DOHH2 (cell line): ENCODE results near the gene ADGRA1.

Experiments used
- H3F3A ChIP-seq: fragments of 200-600 bp; sonication (generic), shearing (Covaris generic); 2 replicates; pipeline ENCODE4 v1.6.0; 2016; ENCODE audit warnings: antibody characterized with exemption, mild to moderate bottlenecking; ENCODE audit not compliant: control insufficient read depth, insufficient read depth
- H3K27ac ChIP-seq: fragments of 200-600 bp; sonication (generic); 2 replicates; pipeline ENCODE4 v1.5.1; 2014; ENCODE audit warnings: low read depth, mild to moderate bottlenecking, low read length, moderate library complexity
- H3K27me3 ChIP-seq: fragments of 200-600 bp; sonication (generic); 2 replicates; pipeline ENCODE4 v1.6.1; 2014; ENCODE audit warnings: mild to moderate bottlenecking, low read length, mixed read lengths; ENCODE audit not compliant: control insufficient read depth
- H3K36me3 ChIP-seq: fragments of 200-600 bp; sonication (generic); 2 replicates; pipeline ENCODE4 v1.6.1; 2014; ENCODE audit warnings: mild to moderate bottlenecking, low read length, moderate library complexity, mixed read lengths; ENCODE audit not compliant: control insufficient read depth
- H3K4me1 ChIP-seq: fragments of 200-600 bp; sonication (generic); 2 replicates; pipeline ENCODE4 v1.6.1; 2014; ENCODE audit warnings: mild to moderate bottlenecking, low read length, mixed read lengths; ENCODE audit not compliant: control insufficient read depth
- H3K4me2 ChIP-seq: fragments of 200-600 bp; sonication (generic); 2 replicates; pipeline ENCODE4 v1.6.0; 2014; ENCODE audit warnings: mild to moderate bottlenecking, low read length, moderate library complexity
- H3K4me3 ChIP-seq: fragments of 200-600 bp; sonication (generic); 2 replicates; pipeline ENCODE4 v1.5.1; 2014; ENCODE audit warnings: mild to moderate bottlenecking, low read length, mixed read lengths
- H3K79me2 ChIP-seq: fragments of 200-600 bp; sonication (generic); 2 replicates; pipeline ENCODE4 v1.6.1; 2014; ENCODE audit warnings: mild to moderate bottlenecking, low read length, mixed read lengths; ENCODE audit not compliant: control insufficient read depth
- H3K9me2 ChIP-seq: fragments of 200-600 bp; sonication (generic); replicated peaks from 2 replicates; pipeline ENCODE4 v1.6.1; 2014; ENCODE audit warnings: mild to moderate bottlenecking, low read length, mixed read lengths; ENCODE audit not compliant: control insufficient read depth
- H3K9me3 ChIP-seq: fragments of 200-600 bp; sonication (generic); 2 replicates; pipeline ENCODE4 v1.6.1; 2014; ENCODE audit warnings: antibody characterized with exemption, low read length, mixed read lengths; ENCODE audit not compliant: control insufficient read depth, insufficient read depth
- H4K20me1 ChIP-seq: fragments of 200-600 bp; sonication (generic); 2 replicates; pipeline ENCODE4 v1.6.0; 2014; ENCODE audit warnings: low read depth, mild to moderate bottlenecking, antibody characterized with exemption, low read length, moderate library complexity; ENCODE audit not compliant: control insufficient read depth, insufficient read depth
- CTCF ChIP-seq: fragments of 200-600 bp; sonication (generic); IDR thresholded peaks from one replicate; pipeline ENCODE4 v1.5.1; 2014; ENCODE audit warnings: antibody characterized with exemption, mild to moderate bottlenecking, low read depth, low read length; ENCODE audit not compliant: poor library complexity, severe bottlenecking
- EZH2phosphoT487 ChIP-seq: fragments of 200-600 bp; sonication (generic); IDR thresholded peaks from 2 replicates; pipeline ENCODE4 v1.6.1; 2017; ENCODE audit warnings: borderline replicate concordance, mild to moderate bottlenecking, antibody characterized with exemption, low read length, moderate library complexity, mixed read lengths

ADGRA1 gene

GRCh38 chr10:133094866-133095265, 7.1 kb downstream of the ADGRA1 start:
- TF ChIP-seq CTCF, result no peak
- no peak for TF ChIP-seq EZH2phosphoT487
- Histone ChIP-seq H3K79me2 (no peaks in the 10 kb centered on the region), H3K9me3 (no peaks in the 10 kb centered on the region; the same call in 1 of the 2 replicates), H3K36me3 (no peaks in the 10 kb centered on the region), H3K27me3 (no peaks in the 10 kb centered on the region), H4K20me1 (no peaks in the 10 kb centered on the region), H3F3A (no peaks in the 10 kb centered on the region), H3K4me2 (no peak overlapping the region), H3K4me1 (no peaks in the 10 kb centered on the region), H3K4me3 (no peak overlapping the region), H3K9me2 (no peaks in the 10 kb centered on the region), H3K27ac (no peak overlapping the region)

- Histone ChIP-seq H3K79me2 (no peaks in the 10 kb centered on the region), H3F3A (no peaks in the 10 kb centered on the region), H3K4me3 (no peak overlapping the region), H3K4me2 (no peak overlapping the region), H3K4me1 (no peaks in the 10 kb centered on the region), H3K27me3 (no peaks in the 10 kb centered on the region), H4K20me1 (no peaks in the 10 kb centered on the region), H3K9me2 (no peaks in the 10 kb centered on the region), H3K27ac (no peak overlapping the region), H3K9me3 (no peaks in the 10 kb centered on the region; the same call in 1 of the 2 replicates), H3K36me3 (no peaks in the 10 kb centered on the region)
- no peak for TF ChIP-seq CTCF
- no peak for TF ChIP-seq EZH2phosphoT487
Observed at GRCh38 chr10:133095586-133095985, 7.9 kb downstream of the ADGRA1 start.

GRCh38 chr10:133096616-133097269, 9.0 kb downstream of the ADGRA1 start:
- Histone ChIP-seq H3K9me3 (no peaks in the 10 kb centered on the region; the same call in 1 of the 2 replicates), H3K36me3 (no peaks in the 10 kb centered on the region), H3F3A (no peaks in the 10 kb centered on the region), H3K27me3 (no peaks in the 10 kb centered on the region), H3K9me2 (no peaks in the 10 kb centered on the region), H3K4me2 (no peak overlapping the region), H3K4me3 (no peak overlapping the region), H3K79me2 (no peaks in the 10 kb centered on the region), H4K20me1 (no peaks in the 10 kb centered on the region), H3K27ac (no peak overlapping the region), H3K4me1 (no peaks in the 10 kb centered on the region)
- no peak for TF ChIP-seq CTCF
- TF ChIP-seq EZH2phosphoT487, result no peak
